Mesenchymal stem cell (in vitro differentiated cells and primary cell): Measurements from ENCODE around the gene ETS2.
A peak's percentile ranks its signal among the peaks of the same experiment; 100 is the strongest.

Experiments
- DNase-seq: peaks from one replicate; pipeline ENCODE4 v3.0.0-alpha.2; 2013
- H2AFZ ChIP-seq: one replicate; pipeline ENCODE4 v1.6.1; 2013; ENCODE audit warnings: low read depth, mild to moderate bottlenecking, control low read depth, inconsistent platforms, low read length, moderate library complexity
- H2AK5ac ChIP-seq: 2 replicates; pipeline ENCODE4 v1.6.1; 2013; ENCODE audit warnings: low read length, moderate library complexity, mild to moderate bottlenecking, inconsistent platforms; ENCODE audit not compliant: severe bottlenecking
- H2BK120ac ChIP-seq: one replicate; pipeline ENCODE4 v1.6.1; 2013; ENCODE audit warnings: low read depth, mild to moderate bottlenecking, inconsistent platforms, low read length, moderate library complexity
- H2BK12ac ChIP-seq, 2 experiments: one replicate each; pipeline ENCODE4 v1.6.1; 2013; ENCODE audit warnings: inconsistent platforms in 2 of 2, low read length in 2 of 2, mild to moderate bottlenecking in 2 of 2, moderate library complexity in 2 of 2, control low read depth in 1 of 2
- H2BK15ac ChIP-seq: one replicate; pipeline ENCODE4 v1.6.1; 2013; ENCODE audit warnings: mild to moderate bottlenecking, low read depth, inconsistent platforms; ENCODE audit not compliant: poor library complexity, severe bottlenecking
- H2BK5ac ChIP-seq: 2 replicates; pipeline ENCODE4 v1.6.1; 2013; ENCODE audit warnings: low read depth, mild to moderate bottlenecking, low read length, control low read depth, inconsistent platforms; ENCODE audit not compliant: poor library complexity, severe bottlenecking
- H3K14ac ChIP-seq, 2 experiments: one replicate each; pipeline ENCODE4 v1.6.1; 2013; ENCODE audit warnings: inconsistent platforms in 2 of 2, low read length in 2 of 2, control low read depth in 1 of 2, mild to moderate bottlenecking in 1 of 2, moderate library complexity in 1 of 2
- H3K18ac ChIP-seq, 2 experiments: one replicate each; pipeline ENCODE4 v1.6.1; 2013; ENCODE audit warnings: inconsistent platforms in 2 of 2, low read length in 2 of 2, control low read depth in 1 of 2, low read depth in 1 of 2, mild to moderate bottlenecking in 1 of 2
- H3K23ac ChIP-seq, 2 experiments: one replicate each; pipeline ENCODE4 v1.6.1; 2013; ENCODE audit warnings: inconsistent platforms in 2 of 2, low read length in 2 of 2, mild to moderate bottlenecking in 2 of 2, moderate library complexity in 2 of 2, control low read depth in 1 of 2
- H3K27ac ChIP-seq: 2 replicates; pipeline ENCODE4 v1.5.1; 2013; ENCODE audit warnings: mild to moderate bottlenecking, moderate library complexity, low read length, control low read depth, inconsistent platforms; ENCODE audit not compliant: poor library complexity, severe bottlenecking
- H3K27me3 ChIP-seq, 2 experiments: 2 replicates each; pipeline versions ENCODE4 v1.6.1 to v1.7.0; 2013; ENCODE audit warnings: low read length in 2 of 2, mild to moderate bottlenecking in 2 of 2, moderate library complexity in 2 of 2, control low read depth in 1 of 2, inconsistent platforms in 1 of 2; ENCODE audit not compliant: control insufficient read depth in 1 of 2, insufficient read depth in 1 of 2
- H3K36me3 ChIP-seq, 2 experiments: 2 replicates each; pipeline versions ENCODE4 v1.6.1 to v1.7.0; 2013; ENCODE audit warnings: low read length in 2 of 2, control low read depth in 1 of 2, inconsistent platforms in 1 of 2, low read depth in 1 of 2, mild to moderate bottlenecking in 1 of 2; ENCODE audit not compliant: insufficient read depth in 2 of 2, control insufficient read depth in 1 of 2
- H3K4ac ChIP-seq, 2 experiments: one replicate each; pipeline ENCODE4 v1.6.1; 2013; ENCODE audit warnings: inconsistent platforms in 2 of 2, low read length in 2 of 2, mild to moderate bottlenecking in 2 of 2, moderate library complexity in 2 of 2, control low read depth in 1 of 2, low read depth in 1 of 2
- H3K4me1 ChIP-seq: 2 replicates; pipeline ENCODE4 v1.6.1; 2013; ENCODE audit warnings: low read depth, low read length, control low read depth; ENCODE audit not compliant: control insufficient read depth, insufficient read depth
- H3K4me2 ChIP-seq: 2 replicates; pipeline ENCODE4 v1.6.1; 2013; ENCODE audit warnings: low read length, mild to moderate bottlenecking, inconsistent platforms; ENCODE audit not compliant: poor library complexity, severe bottlenecking
- H3K4me3 ChIP-seq, 2 experiments: 2 replicates each; pipeline versions ENCODE4 v1.5.1 to v1.7.0; 2013; ENCODE audit warnings: low read length in 2 of 2, mild to moderate bottlenecking in 2 of 2, control low read depth in 1 of 2, low read depth in 1 of 2; ENCODE audit not compliant: insufficient read depth in 1 of 2
- H3K79me1 ChIP-seq: replicated peaks from 2 replicates; pipeline ENCODE4 v1.6.1; 2013; ENCODE audit warnings: mild to moderate bottlenecking, control low read depth, low read length, inconsistent platforms; ENCODE audit not compliant: poor library complexity, severe bottlenecking
- H3K9ac ChIP-seq: 2 replicates; pipeline ENCODE4 v1.7.0; 2013; ENCODE audit warnings: mild to moderate bottlenecking, low read length, moderate library complexity
- H3K9me3 ChIP-seq: 2 replicates; pipeline ENCODE4 v1.7.0; 2013; ENCODE audit warnings: mild to moderate bottlenecking, low read length; ENCODE audit not compliant: control insufficient read depth
- H4K8ac ChIP-seq: one replicate; pipeline ENCODE4 v1.6.1; 2013; ENCODE audit warnings: inconsistent platforms, mild to moderate bottlenecking, low read length, moderate library complexity
- H4K91ac ChIP-seq: one replicate; pipeline ENCODE4 v1.6.1; 2013; ENCODE audit warnings: mild to moderate bottlenecking, low read length, inconsistent platforms
- WGBS: methylation state at CpG from one replicate; pipeline ENCODE4 v1.1.7; 2013; ENCODE audit warnings: mixed read lengths; 5-methylcytosine and 5-hydroxymethylcytosine counted together

Gene ETS2

DNA sequence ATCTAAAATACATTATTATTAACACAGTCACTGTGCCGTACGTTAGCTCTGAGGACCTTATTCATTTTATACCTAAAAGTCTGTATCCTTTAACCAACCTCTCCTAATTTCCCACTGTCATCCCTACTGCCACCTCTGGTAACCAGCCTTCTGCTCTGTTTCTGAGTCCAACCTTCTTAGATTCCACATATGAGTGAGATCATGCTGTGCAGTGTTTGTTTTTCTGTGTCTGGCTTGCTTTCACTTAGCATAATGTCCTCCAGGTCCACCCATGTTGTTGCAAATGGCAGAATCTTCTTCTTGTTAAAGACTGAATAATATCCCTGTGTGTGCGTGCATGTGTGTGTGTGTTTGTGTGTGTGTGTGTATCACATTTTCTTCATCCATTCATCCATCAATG, 64.2 kb downstream of the ETS2 start:
- Histone ChIP-seq H2AFZ (no peak overlapping the region), H3K9me3 (no peaks in the 10 kb centered on the region), H3K23ac (no peak overlapping the region), H3K4ac (no peak overlapping the region), H2AK5ac (no peak overlapping the region), H3K36me3 (no peaks in the 10 kb centered on the region), H3K4me2 (no peak overlapping the region), H3K4me1 (no peaks in the 10 kb centered on the region), H2BK15ac (no peak overlapping the region), H2BK5ac (no peak overlapping the region), H4K8ac (no peak overlapping the region), H3K4me3 (no peak overlapping the region), H4K91ac (no peak overlapping the region), H3K27ac (no peak overlapping the region), H2BK12ac (no peak overlapping the region), H3K9ac (no peak overlapping the region), H3K79me1 (no peaks in the 10 kb centered on the region), H2BK120ac (no peak overlapping the region), H3K14ac (no peak overlapping the region), H3K18ac (no peak overlapping the region), H3K27me3 (no peaks in the 10 kb centered on the region)
- 73% methylated on average over 2 of the region's 3 CpGs for WGBS
- DNase-seq: peak; percentile 38
